ENCODE results near the gene SCAMP5.
A peak's percentile ranks its signal among the peaks of the same experiment; 100 is the strongest.

Gene SCAMP5

DNA sequence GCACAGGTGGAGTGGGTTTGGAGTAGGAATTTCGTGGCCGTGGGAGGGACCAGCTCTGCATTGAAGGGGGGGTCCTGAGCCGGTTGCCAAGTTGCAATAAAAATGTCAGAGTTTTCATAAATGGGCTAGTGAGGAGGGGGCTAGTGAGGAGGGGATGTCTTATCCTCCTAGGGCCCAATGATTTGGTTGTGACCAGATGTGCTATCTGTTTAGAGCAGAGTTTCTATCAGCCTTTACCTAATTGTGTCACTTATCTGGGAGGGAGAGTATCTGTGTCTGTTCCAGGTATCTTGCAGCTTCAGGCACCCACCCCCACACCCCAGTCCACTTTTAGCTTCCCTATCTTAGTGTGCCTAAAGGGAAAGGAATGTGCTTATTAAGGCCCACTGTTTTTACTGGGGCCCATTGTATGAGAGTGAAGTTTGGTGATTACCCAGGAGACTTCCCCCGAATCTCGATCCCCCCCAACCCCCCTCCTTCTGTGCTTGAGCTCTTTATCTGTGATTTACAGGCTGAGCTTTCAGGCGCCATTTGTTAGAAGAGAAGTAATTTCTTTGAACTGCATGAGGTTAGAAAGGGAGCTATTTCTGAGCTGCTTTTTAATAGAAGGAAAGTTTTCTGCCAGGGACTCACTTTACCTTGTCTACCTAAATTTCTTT, 70.6 kb downstream of the SCAMP5 start:
- Histone ChIP-seq H3K27ac (ENCODE audit: low read length) (peak overlapping the region; percentile 84), H3K9me3 (replicated peaks; ENCODE audit: insufficient read depth, low read length) (no peaks in the 10 kb centered on the region), H3K9ac (ENCODE audit: low read length) (peak overlapping the region; percentile 43), H3K79me2 (ENCODE audit: low read length) (no peaks in the 10 kb centered on the region), H3K4me1 (ENCODE audit: low read length) (peaks cover 89% of the 10 kb centered on the region), H2AFZ (ENCODE audit: low read length) (no peak overlapping the region), H3K9me2 (replicated peaks; ENCODE audit: insufficient read depth, low read length) (no peaks in the 10 kb centered on the region), H3F3A (ENCODE audit: insufficient read depth, low read length) (peaks cover 38% of the 10 kb centered on the region), H3K27me3 (replicated peaks; ENCODE audit: insufficient read depth, low read length) (no peaks in the 10 kb centered on the region), H4K20me1 (ENCODE audit: insufficient read depth, low read length) (no peaks in the 10 kb centered on the region), H3K4me2 (ENCODE audit: low read depth, low read length) (peak overlapping the region; percentile 70; the same call in 1 of the 2 replicates), H3K36me3 (replicated peaks; ENCODE audit: insufficient read depth, low read length) (no peaks in the 10 kb centered on the region), H3K4me3 (ENCODE audit: low read length) (no peak overlapping the region)
- peak; percentile 44 for DNase-seq
- TF ChIP-seq, protein P1, sequence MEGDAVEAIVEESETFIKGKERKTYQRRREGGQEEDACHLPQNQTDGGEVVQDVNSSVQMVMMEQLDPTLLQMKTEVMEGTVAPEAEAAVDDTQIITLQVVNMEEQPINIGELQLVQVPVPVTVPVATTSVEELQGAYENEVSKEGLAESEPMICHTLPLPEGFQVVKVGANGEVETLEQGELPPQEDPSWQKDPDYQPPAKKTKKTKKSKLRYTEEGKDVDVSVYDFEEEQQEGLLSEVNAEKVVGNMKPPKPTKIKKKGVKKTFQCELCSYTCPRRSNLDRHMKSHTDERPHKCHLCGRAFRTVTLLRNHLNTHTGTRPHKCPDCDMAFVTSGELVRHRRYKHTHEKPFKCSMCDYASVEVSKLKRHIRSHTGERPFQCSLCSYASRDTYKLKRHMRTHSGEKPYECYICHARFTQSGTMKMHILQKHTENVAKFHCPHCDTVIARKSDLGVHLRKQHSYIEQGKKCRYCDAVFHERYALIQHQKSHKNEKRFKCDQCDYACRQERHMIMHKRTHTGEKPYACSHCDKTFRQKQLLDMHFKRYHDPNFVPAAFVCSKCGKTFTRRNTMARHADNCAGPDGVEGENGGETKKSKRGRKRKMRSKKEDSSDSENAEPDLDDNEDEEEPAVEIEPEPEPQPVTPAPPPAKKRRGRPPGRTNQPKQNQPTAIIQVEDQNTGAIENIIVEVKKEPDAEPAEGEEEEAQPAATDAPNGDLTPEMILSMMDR (IDR thresholded peaks at IDR 0.05; ENCODE audit: low read length), result no peak
- TF ChIP-seq EZH2phosphoT487 (IDR thresholded peaks at IDR 0.05; ENCODE audit: low read length) (no peak), EZH2 (optimal IDR thresholded peaks at IDR 0.05; ENCODE audit: low read depth, low read length) (no peak)

- peaks cover 30% of the 10 kb centered on the region for H3F3A ChIP-seq (ENCODE audit: insufficient read depth, low read length)
- no peaks in the 10 kb centered on the region for H3K9me3 ChIP-seq (replicated peaks; ENCODE audit: insufficient read depth, low read length)
- no peak overlapping the region for H2AFZ ChIP-seq (ENCODE audit: low read length)
- H3K9me2 ChIP-seq (replicated peaks; ENCODE audit: insufficient read depth, low read length), result no peaks in the 10 kb centered on the region
- no peaks in the 10 kb centered on the region for H4K20me1 ChIP-seq (ENCODE audit: insufficient read depth, low read length)
- peak; percentile 78 for DNase-seq
- H3K4me1 ChIP-seq (ENCODE audit: low read length), result peaks cover 84% of the 10 kb centered on the region
- peak overlapping the region; percentile 70; the same call in 1 of the 2 replicates for H3K4me2 ChIP-seq (ENCODE audit: low read depth, low read length)
- TF ChIP-seq EZH2phosphoT487 (IDR thresholded peaks at IDR 0.05; ENCODE audit: low read length) (no peak), EZH2 (optimal IDR thresholded peaks at IDR 0.05; ENCODE audit: low read depth, low read length) (no peak)
- TF ChIP-seq, protein P1 (IDR thresholded peaks at IDR 0.05; ENCODE audit: low read length), result no peak
- H3K79me2 ChIP-seq (ENCODE audit: low read length), result no peaks in the 10 kb centered on the region
- peak overlapping the region; percentile 17; the same call in 1 of the 2 replicates for H3K9ac ChIP-seq (ENCODE audit: low read length)
- peak overlapping the region; percentile 84 for H3K27ac ChIP-seq (ENCODE audit: low read length)
- no peak overlapping the region for H3K4me3 ChIP-seq (ENCODE audit: low read length)
- H3K36me3 ChIP-seq (replicated peaks; ENCODE audit: insufficient read depth, low read length), result no peaks in the 10 kb centered on the region
- H3K27me3 ChIP-seq (replicated peaks; ENCODE audit: insufficient read depth, low read length), result no peaks in the 10 kb centered on the region
These were observed 71.9 kb downstream of the SCAMP5 start for GRCh38 chr15:75067123-75067830.

GRCh38 chr15:75068748-75069147, 73.4 kb downstream of the SCAMP5 start:
- no peak overlapping the region; the same call in 1 of the 2 replicates for H3K9ac ChIP-seq (ENCODE audit: low read length)
- no peaks in the 10 kb centered on the region for H3K27me3 ChIP-seq (replicated peaks; ENCODE audit: insufficient read depth, low read length)
- no peak overlapping the region for H3K4me2 ChIP-seq (ENCODE audit: low read depth, low read length)
- H2AFZ ChIP-seq (ENCODE audit: low read length), result no peak overlapping the region
- peak overlapping the region; percentile 78 for H3K27ac ChIP-seq (ENCODE audit: low read length)
- peaks cover 30% of the 10 kb centered on the region for H3F3A ChIP-seq (ENCODE audit: insufficient read depth, low read length)
- no peaks in the 10 kb centered on the region for H3K9me3 ChIP-seq (replicated peaks; ENCODE audit: insufficient read depth, low read length)
- H3K9me2 ChIP-seq (replicated peaks; ENCODE audit: insufficient read depth, low read length), result no peaks in the 10 kb centered on the region
- TF ChIP-seq EZH2phosphoT487 (IDR thresholded peaks at IDR 0.05; ENCODE audit: low read length), result no peak
- no peak for TF ChIP-seq EZH2 (optimal IDR thresholded peaks at IDR 0.05; ENCODE audit: low read depth, low read length)
- TF ChIP-seq, protein P1 (IDR thresholded peaks at IDR 0.05; ENCODE audit: low read length), result no peak
- H3K79me2 ChIP-seq (ENCODE audit: low read length), result no peaks in the 10 kb centered on the region
- H3K4me3 ChIP-seq (ENCODE audit: low read length), result no peak overlapping the region
- H3K4me1 ChIP-seq (ENCODE audit: low read length), result peaks cover 78% of the 10 kb centered on the region
- no peak for DNase-seq
- H4K20me1 ChIP-seq (ENCODE audit: insufficient read depth, low read length), result no peaks in the 10 kb centered on the region
- no peaks in the 10 kb centered on the region for H3K36me3 ChIP-seq (replicated peaks; ENCODE audit: insufficient read depth, low read length)
